Ascending aorta (tissue), 2 donors: ENCODE results near the gene FBXO8. TPM values are rescaled to one million over a fixed set of nuclear protein-coding genes. Genes with fewer than 3 reads are reported as not detected.

Source experiments
- DNase-seq, 2 donors: peaks; one replicate each; pipeline ENCODE4 v3.0.0-alpha.2; 2019; ENCODE audit warnings: low spot score in 2 of 2
- H3K27ac ChIP-seq, 2 donors: fragments of 200-600 bp; sonication (generic); one replicate each; pipeline ENCODE4 v1.5.1; 2016 to 2017; ENCODE audit warnings: mild to moderate bottlenecking in 1 of 2
- H3K27me3 ChIP-seq: fragments of 200-600 bp; sonication (generic); one replicate; pipeline ENCODE4 v1.5.1; 2017
- H3K36me3 ChIP-seq, 2 donors: fragments of 200-600 bp; sonication (generic); one replicate each; pipeline ENCODE4 v1.5.1; 2016
- H3K4me1 ChIP-seq, 2 donors: fragments of 200-600 bp; sonication (generic); one replicate each; pipeline ENCODE4 v1.5.1; 2016 to 2017; ENCODE audit warnings: mild to moderate bottlenecking in 1 of 2
- H3K4me3 ChIP-seq, 2 donors: fragments of 200-600 bp; sonication (generic); one replicate each; pipeline ENCODE4 v1.5.1; 2016 to 2017; ENCODE audit warnings: mild to moderate bottlenecking in 1 of 2
- H3K9me3 ChIP-seq, 2 donors: fragments of 200-600 bp; sonication (generic); one replicate each; pipeline ENCODE4 v1.5.1; 2016
- intact Hi-C: fragments of 100-400 bp; cut with DNase I; formaldehyde crosslinking; loops from one replicate; pipeline ENCODE4 v1.15.1; 2023
- total RNA-seq: library from RNA; depleted of rRNA; stranded (reverse); fragments of >200 nt; gene quantifications from one replicate; pipeline ENCODE4 v1.1.0, GENCODE V29; 2016
- TF ChIP-seq, protein P1 (sequence below), 3 experiments: fragments of 200-600 bp in 2 of 3; fragments of 450-650 bp in 1 of 3; sonication (generic) in 2 of 3; IDR thresholded peaks; one replicate each; pipeline ENCODE4 v1.5.1; 2016 to 2019; ENCODE audit warnings: antibody characterized with exemption in 3 of 3, mild to moderate bottlenecking in 1 of 3, moderate library complexity in 1 of 3

FBXO8 gene
- total RNA-seq, 1 donor from 2014 or later = 15.5 TPM

DNA sequence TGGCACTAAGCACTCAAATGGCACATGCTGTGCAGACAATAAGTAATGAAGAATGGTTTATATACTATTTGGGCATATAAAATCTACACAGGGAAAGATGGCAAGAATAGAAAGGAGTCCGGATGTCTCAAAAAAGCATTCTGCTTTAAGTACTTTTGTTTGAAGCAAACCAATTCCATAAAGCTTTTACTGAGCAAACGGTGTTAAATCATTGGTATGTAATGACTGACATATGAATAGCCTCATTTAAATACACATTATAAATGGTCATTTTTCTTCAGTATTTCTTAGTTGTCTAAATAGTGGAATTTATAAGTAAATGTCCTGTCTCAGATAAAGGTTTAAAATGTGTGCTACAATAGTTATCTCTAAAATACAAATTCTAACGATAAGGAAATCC lies 6.0 kb downstream of the FBXO8 start:
- TF ChIP-seq, protein P1, sequence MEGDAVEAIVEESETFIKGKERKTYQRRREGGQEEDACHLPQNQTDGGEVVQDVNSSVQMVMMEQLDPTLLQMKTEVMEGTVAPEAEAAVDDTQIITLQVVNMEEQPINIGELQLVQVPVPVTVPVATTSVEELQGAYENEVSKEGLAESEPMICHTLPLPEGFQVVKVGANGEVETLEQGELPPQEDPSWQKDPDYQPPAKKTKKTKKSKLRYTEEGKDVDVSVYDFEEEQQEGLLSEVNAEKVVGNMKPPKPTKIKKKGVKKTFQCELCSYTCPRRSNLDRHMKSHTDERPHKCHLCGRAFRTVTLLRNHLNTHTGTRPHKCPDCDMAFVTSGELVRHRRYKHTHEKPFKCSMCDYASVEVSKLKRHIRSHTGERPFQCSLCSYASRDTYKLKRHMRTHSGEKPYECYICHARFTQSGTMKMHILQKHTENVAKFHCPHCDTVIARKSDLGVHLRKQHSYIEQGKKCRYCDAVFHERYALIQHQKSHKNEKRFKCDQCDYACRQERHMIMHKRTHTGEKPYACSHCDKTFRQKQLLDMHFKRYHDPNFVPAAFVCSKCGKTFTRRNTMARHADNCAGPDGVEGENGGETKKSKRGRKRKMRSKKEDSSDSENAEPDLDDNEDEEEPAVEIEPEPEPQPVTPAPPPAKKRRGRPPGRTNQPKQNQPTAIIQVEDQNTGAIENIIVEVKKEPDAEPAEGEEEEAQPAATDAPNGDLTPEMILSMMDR (IDR thresholded peaks at IDR 0.05) = no peak
- Histone ChIP-seq H3K4me3 (no peak overlapping the region), H3K4me1 (peaks cover 0 to 4% of the 10 kb centered on the region in 2 donors), H3K27ac (no peak overlapping the region), H3K36me3 (no peaks in the 10 kb centered on the region), H3K9me3 (no peaks in the 10 kb centered on the region), H3K27me3 (no peaks in the 10 kb centered on the region)
- intact Hi-C loops = no loop called here
- DNase-seq = no peak

DNA sequence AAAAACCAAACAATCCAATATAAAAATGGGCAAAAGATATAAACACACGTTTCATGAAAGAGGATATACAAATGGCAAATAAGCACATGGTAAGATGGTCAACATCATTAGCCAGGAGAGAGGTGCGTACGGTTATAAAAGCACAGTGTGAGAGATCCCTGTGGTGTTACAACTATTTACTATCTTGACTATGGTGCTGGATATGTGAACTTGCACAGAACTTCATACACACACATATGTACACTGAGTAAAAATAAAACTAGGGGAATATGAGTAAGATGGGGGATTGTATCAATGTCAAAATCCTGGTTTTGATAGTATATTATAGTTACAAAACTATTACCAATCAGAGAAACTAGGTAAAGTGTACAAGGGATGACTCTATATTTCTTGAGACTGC lies 8.4 kb downstream of the FBXO8 start:
- H3K27me3 ChIP-seq = no peaks in the 10 kb centered on the region
- no peak overlapping the region for H3K27ac ChIP-seq
- H3K9me3 ChIP-seq = no peaks in the 10 kb centered on the region
- no peak for DNase-seq
- TF ChIP-seq, protein P1 (IDR thresholded peaks at IDR 0.05) = no peak
- no peak overlapping the region for H3K4me3 ChIP-seq
- H3K36me3 ChIP-seq = no peaks in the 10 kb centered on the region
- intact Hi-C loops = no loop called here
- H3K4me1 ChIP-seq = no peaks in the 10 kb centered on the region

DNA sequence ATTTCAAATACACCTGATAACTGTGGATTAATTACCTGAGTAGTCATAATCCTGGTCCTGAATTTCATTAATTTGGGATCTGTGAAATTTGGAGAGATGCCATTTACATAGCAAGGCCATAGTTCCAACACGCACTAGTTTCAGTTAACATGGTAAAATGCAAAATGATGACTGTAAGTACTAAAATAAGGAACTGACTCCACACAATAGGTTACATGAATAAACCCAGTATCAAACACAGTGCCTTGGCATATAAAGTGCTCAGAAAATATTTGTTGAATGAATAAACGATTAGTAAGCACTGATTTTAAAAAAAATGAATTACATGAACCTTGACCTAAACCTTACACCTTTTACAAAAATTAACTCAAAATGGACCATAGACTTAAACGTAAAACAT lies 9.0 kb downstream of the FBXO8 start:
- intact Hi-C loops = no loop called here
- no peak for DNase-seq
- H3K27me3 ChIP-seq = no peaks in the 10 kb centered on the region
- H3K9me3 ChIP-seq = no peaks in the 10 kb centered on the region
- H3K36me3 ChIP-seq = no peaks in the 10 kb centered on the region
- no peak overlapping the region for H3K27ac ChIP-seq
- H3K4me1 ChIP-seq = no peaks in the 10 kb centered on the region
- no peak overlapping the region for H3K4me3 ChIP-seq
- TF ChIP-seq, protein P1 (IDR thresholded peaks at IDR 0.05) = no peak

DNA sequence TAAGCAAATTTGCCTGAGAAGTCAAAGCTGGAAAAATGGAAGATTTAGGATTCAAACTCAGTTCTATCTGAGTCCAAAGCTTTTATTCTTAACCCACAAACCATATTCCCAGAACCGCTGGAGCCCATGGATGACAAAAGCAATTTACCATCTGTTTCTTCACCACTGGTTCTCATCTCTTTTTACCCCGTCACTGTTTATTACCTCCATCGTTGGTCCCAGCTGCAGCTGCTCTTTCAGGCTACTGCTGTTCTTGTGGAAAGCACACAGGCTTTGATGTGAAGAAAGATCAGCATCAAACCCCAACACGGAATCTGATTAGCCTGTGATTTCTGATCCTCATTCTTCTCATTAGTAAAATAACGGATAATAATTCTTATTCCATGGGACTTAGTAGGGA lies 9.5 kb downstream of the FBXO8 start:
- Histone ChIP-seq H3K27ac (no peak overlapping the region), H3K27me3 (no peaks in the 10 kb centered on the region), H3K36me3 (no peaks in the 10 kb centered on the region), H3K4me1 (no peaks in the 10 kb centered on the region), H3K9me3 (no peaks in the 10 kb centered on the region), H3K4me3 (no peak overlapping the region)
- TF ChIP-seq, protein P1 (IDR thresholded peaks at IDR 0.05) = no peak
- no peak for DNase-seq
- intact Hi-C loops = no loop called here

DNA sequence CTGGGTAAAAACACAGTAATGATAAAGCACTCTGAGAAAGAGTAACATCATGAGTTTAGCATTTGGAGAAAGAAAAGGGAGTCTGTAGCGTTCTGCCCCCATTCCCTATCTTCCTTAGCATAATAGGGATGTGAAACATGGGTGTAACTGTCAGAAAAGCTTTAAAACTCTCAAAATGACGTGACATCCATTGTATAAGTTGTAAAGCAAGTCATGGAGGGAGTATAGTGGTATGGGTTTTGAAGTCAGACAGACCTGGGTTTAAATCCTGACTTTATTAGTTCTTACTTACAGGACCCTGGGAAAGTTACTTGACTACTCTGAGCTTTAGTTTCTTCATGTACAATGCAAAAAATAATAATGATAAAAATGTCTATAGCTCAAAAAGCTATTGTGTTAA lies 17.1 kb downstream of the FBXO8 start:
- Histone ChIP-seq H3K9me3 (no peaks in the 10 kb centered on the region), H3K4me3 (no peak overlapping the region), H3K27ac (no peak overlapping the region), H3K27me3 (no peaks in the 10 kb centered on the region), H3K36me3 (peaks cover 0 to 4% of the 10 kb centered on the region in 2 donors), H3K4me1 (no peaks in the 10 kb centered on the region)
- intact Hi-C loops = no loop called here
- DNase-seq = no peak
- TF ChIP-seq, protein P1 (IDR thresholded peaks at IDR 0.05) = no peak

DNA sequence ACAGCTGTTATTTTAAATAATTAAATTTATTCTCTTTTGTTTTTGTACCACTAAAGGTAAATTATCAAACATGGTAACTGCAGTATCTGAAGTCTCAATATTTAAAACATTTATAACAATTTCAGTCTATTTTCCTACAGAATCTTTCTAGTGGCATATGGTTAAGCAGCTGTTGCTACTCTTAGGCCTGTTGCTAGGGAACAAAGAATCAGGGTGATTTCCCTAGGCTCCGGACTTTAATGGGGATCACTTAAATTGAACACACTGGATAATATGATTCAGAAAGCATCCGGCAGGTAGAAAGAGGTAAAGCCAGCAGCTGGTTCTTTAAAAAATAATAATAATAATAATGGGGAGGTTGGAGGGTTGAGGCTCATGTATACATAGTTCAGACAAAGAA lies 17.6 kb downstream of the FBXO8 start:
- Histone ChIP-seq H3K36me3 (peaks cover 0 to 4% of the 10 kb centered on the region in 2 donors), H3K27me3 (no peaks in the 10 kb centered on the region), H3K27ac (no peak overlapping the region), H3K4me3 (no peak overlapping the region), H3K4me1 (no peaks in the 10 kb centered on the region), H3K9me3 (no peaks in the 10 kb centered on the region)
- TF ChIP-seq, protein P1 (IDR thresholded peaks at IDR 0.05) = no peak
- intact Hi-C loops = no loop called here
- no peak for DNase-seq
